Activated T-cell treated with anti-CD3 and anti-CD28 coated beads for 24 hours (primary cell): ENCODE data around the gene LIMA1.
"Not testable (repeated sequence)": the region's sequence is repeated elsewhere in the genome, so short reads cannot be mapped to it uniquely, and the experiment has no call there.

Experiments used
- DNase-seq: peaks from one replicate; pipeline ENCODE4 v3.0.0-alpha.2; 2020; ENCODE audit warnings: low read depth

LIMA1 gene

GRCh38 chr12:50283229-50283923 is at the start of gene LIMA1:
TSS of gene LIMA1 (minus strand) at chr12:50283520. CDS start at chr12:50248751, 34,769 bp downstream.
- DNase-seq: peak; percentile 88

- DNase-seq: no peak
Measured at GRCh38 chr12:50331745-50332144, 48.4 kb upstream of the LIMA1 start.

- DNase-seq: not testable (repeated sequence)
Measured at GRCh38 chr12:50328664-50329063, 45.3 kb upstream of the LIMA1 start.

- DNase-seq: no peak
Measured at GRCh38 chr12:50326590-50327284, 43.4 kb upstream of the LIMA1 start.

GRCh38 chr12:50325890-50326391 is 42.6 kb upstream of the LIMA1 start:
- no peak for DNase-seq

- not testable (repeated sequence) for DNase-seq
Measured at GRCh38 chr12:50324770-50325169, 41.5 kb upstream of the LIMA1 start.

GRCh38 chr12:50324077-50324476 is 40.8 kb upstream of the LIMA1 start:
- not testable (repeated sequence) for DNase-seq

GRCh38 chr12:50322206-50322605 is 38.9 kb upstream of the LIMA1 start:
- DNase-seq: no peak

- DNase-seq: no peak
Measured at GRCh38 chr12:50317203-50317602, 33.9 kb upstream of the LIMA1 start.

GRCh38 chr12:50315803-50316202 is 32.5 kb upstream of the LIMA1 start:
- no peak for DNase-seq

GRCh38 chr12:50314636-50315312 is 31.5 kb upstream of the LIMA1 start:
- no peak for DNase-seq

- not testable (repeated sequence) for DNase-seq
Measured at GRCh38 chr12:50313971-50314370, 30.7 kb upstream of the LIMA1 start.

GRCh38 chr12:50313256-50313931 is 30.1 kb upstream of the LIMA1 start:
- no peak for DNase-seq

- DNase-seq: not testable (repeated sequence)
Measured at GRCh38 chr12:50311858-50312609, 28.7 kb upstream of the LIMA1 start.

GRCh38 chr12:50309950-50310349 is 26.6 kb upstream of the LIMA1 start:
- DNase-seq: no peak

- no peak for DNase-seq
Measured at GRCh38 chr12:50302686-50303085, 19.4 kb upstream of the LIMA1 start.

GRCh38 chr12:50297996-50298395 is 14.7 kb upstream of the LIMA1 start:
- no peak for DNase-seq

- DNase-seq: no peak
Measured at GRCh38 chr12:50297027-50297426, 13.7 kb upstream of the LIMA1 start.

- no peak for DNase-seq
Measured at GRCh38 chr12:50296554-50296953, 13.2 kb upstream of the LIMA1 start.

- DNase-seq: no peak
Measured at GRCh38 chr12:50291377-50291776, 8.1 kb upstream of the LIMA1 start.

GRCh38 chr12:50290692-50291091 is 7.4 kb upstream of the LIMA1 start:
- not testable (repeated sequence) for DNase-seq
